GM23248 (cell line): ENCODE results near the gene ADGRD2.

ENCODE experiments used
- EZH2 ChIP-seq: fragments of 200-600 bp; sonication (generic); IDR thresholded peaks from 2 replicates; pipeline ENCODE4 v1.6.1; 2018; ENCODE audit warnings: antibody characterized with exemption, mild to moderate bottlenecking; ENCODE audit not compliant: insufficient read depth, poor library complexity, severe bottlenecking
- EZH2phosphoT487 ChIP-seq: fragments of 200-600 bp; sonication (generic); IDR thresholded peaks from 2 replicates; pipeline ENCODE4 v1.6.1; 2018; ENCODE audit warnings: antibody characterized with exemption, moderate library complexity, mild to moderate bottlenecking, low read depth; ENCODE audit not compliant: insufficient read depth

DNA sequence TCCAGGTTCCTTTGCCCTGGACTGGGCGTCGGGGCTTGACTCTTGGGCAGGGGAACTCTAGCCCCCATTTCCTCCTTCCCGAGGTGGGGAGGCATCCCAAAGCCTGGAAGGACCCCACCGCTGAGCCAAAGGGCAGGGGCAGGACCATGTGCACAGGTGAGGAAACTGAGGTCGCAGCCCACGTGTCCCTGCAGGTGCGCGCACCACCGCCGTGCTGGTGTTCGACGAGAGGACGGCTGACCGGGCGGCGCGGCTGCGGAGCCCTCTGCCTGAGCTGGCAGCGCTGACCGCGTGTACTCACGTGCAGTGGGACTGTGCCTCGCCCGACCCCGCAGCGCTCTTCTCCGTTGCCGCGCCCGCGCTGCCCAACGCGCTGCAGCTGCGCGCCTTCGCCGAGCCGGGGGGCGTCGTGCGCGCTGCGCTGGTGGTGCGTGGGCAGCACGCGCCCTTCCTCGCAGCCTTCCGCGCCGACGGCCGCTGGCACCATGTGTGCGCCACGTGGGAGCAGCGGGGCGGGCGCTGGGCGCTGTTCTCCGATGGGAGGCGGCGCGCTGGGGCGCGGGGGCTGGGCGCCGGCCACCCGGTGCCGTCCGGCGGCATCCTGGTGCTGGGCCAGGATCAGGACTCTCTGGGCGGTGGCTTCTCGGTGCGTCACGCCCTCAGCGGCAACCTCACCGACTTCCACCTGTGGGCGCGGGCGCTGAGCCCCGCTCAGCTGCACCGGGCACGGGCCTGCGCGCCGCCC, 2.8 kb downstream of the ADGRD2 start:
- no peak for TF ChIP-seq EZH2
- TF ChIP-seq EZH2phosphoT487: no peak
